GM12878 (cell line): ENCODE data around the gene RNF34. TPM values are rescaled to one million over a fixed set of nuclear protein-coding genes. Genes with fewer than 3 reads are reported as not detected.

Experiments
- ATAC-seq: fragments of 200-7000 bp; cut with Tn5 transposase; 3 replicates; pipeline ENCODE4 v1.9.1; 2020; ENCODE audit warnings: mild to moderate bottlenecking, moderate library complexity
- BruUV-seq: library from RNA; stranded (reverse); fragments of 400-500 nt; replicated peaks from 2 replicates; lab custom pipeline; 2021; lab: Mats Ljungman, UMichigan
- CTCF ChIA-PET: fragments of 300-600 bp; sonication (Branson Sonifier 250); formaldehyde crosslinking; extraction: SDS; loops from one replicate; lab custom pipeline; 2021; ENCODE audit warnings: inconsistent platforms; lab: Yijun Ruan, JAX
- POLR2A ChIA-PET: fragments of 350-600 bp; formaldehyde crosslinking; extraction: SDS; loops from one replicate; lab custom pipeline; 2021; ENCODE audit warnings: inconsistent platforms; lab: Charles Lee
- RAD21 ChIA-PET: fragments of 300-600 bp; sonication (Branson Sonifier 250); formaldehyde crosslinking; loops from one replicate; lab custom pipeline; 2023; ENCODE audit warnings: antibody characterized with exemption; ENCODE audit not compliant: unreplicated experiment; lab: Charles Lee
- SMC1A ChIA-PET: fragments of 300-600 bp; sonication (Branson Sonifier 250); formaldehyde crosslinking; loops from one replicate; lab custom pipeline; 2023; ENCODE audit not compliant: unreplicated experiment, uncharacterized antibody; lab: Charles Lee
- DNase-seq: peaks from one replicate; pipeline ENCODE4 v3.0.0-alpha.2; 2011; ENCODE audit warnings: low read depth, low spot score
- FAIRE-seq: peaks from 3 replicates; lab custom pipeline; 2011; peaks lifted over from hg19 to GRCh38; lab: Jason Lieb, UNC
- H2AFZ ChIP-seq: 2 replicates; pipeline ENCODE4 v1.6.0; 2011; ENCODE audit warnings: low read depth, low read length, control low read depth; ENCODE audit not compliant: control insufficient read depth
- H3K27ac ChIP-seq: 2 replicates; pipeline ENCODE4 v1.5.1; 2011; ENCODE audit warnings: control low read depth; ENCODE audit not compliant: control insufficient read depth, insufficient read depth
- H3K27me3 ChIP-seq, 2 experiments: replicated peaks in 1 of 2; 2 replicates each; pipeline versions ENCODE4 v1.6.0 to v1.6.1; 2011; ENCODE audit warnings: low read length in 1 of 2; ENCODE audit not compliant: control insufficient read depth in 2 of 2, insufficient read depth in 2 of 2
- H3K36me3 ChIP-seq, 2 experiments: 2 replicates each; pipeline ENCODE4 v1.5.1; 2011; ENCODE audit warnings: low read length in 1 of 2; ENCODE audit not compliant: control insufficient read depth in 2 of 2, insufficient read depth in 2 of 2
- H3K4me1 ChIP-seq: 2 replicates; pipeline ENCODE4 v1.6.1; 2011; ENCODE audit warnings: mild to moderate bottlenecking, low read length, moderate library complexity, mixed read lengths; ENCODE audit not compliant: control insufficient read depth, insufficient read depth
- H3K4me2 ChIP-seq: 2 replicates; pipeline ENCODE4 v1.6.0; 2011; ENCODE audit warnings: control low read depth; ENCODE audit not compliant: control insufficient read depth, insufficient read depth
- H3K4me3 ChIP-seq: fragments of 200-600 bp; sonication (generic); 2 replicates; pipeline ENCODE4 v1.5.1; 2016
- H3K79me2 ChIP-seq: 2 replicates; pipeline ENCODE4 v1.6.0; 2011; ENCODE audit warnings: low read length; ENCODE audit not compliant: control insufficient read depth, insufficient read depth
- H3K9ac ChIP-seq: 2 replicates; pipeline ENCODE4 v1.8.0; 2011; ENCODE audit warnings: low read length, control low read depth, mixed read lengths; ENCODE audit not compliant: control insufficient read depth, insufficient read depth
- H3K9me3 ChIP-seq: replicated peaks from 3 replicates; pipeline ENCODE4 v1.5.1; 2011; ENCODE audit warnings: mild to moderate bottlenecking, low read length; ENCODE audit not compliant: control insufficient read depth, insufficient read depth
- H4K20me1 ChIP-seq: 2 replicates; pipeline ENCODE4 v1.6.0; 2011; ENCODE audit not compliant: control insufficient read depth, insufficient read depth
- BHLHE40 ChIP-seq, 2 experiments: fragments of 450-650 bp in 1 of 2; IDR thresholded peaks; 2 replicates each; pipeline ENCODE4 v1.6.1; 2011 to 2017; ENCODE audit warnings: low read depth in 2 of 2, borderline replicate concordance in 1 of 2, improper control_type of control experiment in 1 of 2, low read length in 1 of 2, mild to moderate bottlenecking in 1 of 2
- CBX3 ChIP-seq: fragments of 200-600 bp; sonication (generic); IDR thresholded peaks from 2 replicates; pipeline ENCODE4 v1.6.1; 2016; ENCODE audit warnings: low read depth, borderline replicate concordance
- CREM ChIP-seq: IDR thresholded peaks from 2 replicates; pipeline ENCODE4 v1.6.1; 2014; ENCODE audit warnings: antibody characterized with exemption, low read depth
- EP300 ChIP-seq, 2 experiments: fragments of 150-350 bp in 1 of 2; IDR thresholded peaks; 2 replicates each; pipeline ENCODE4 v1.6.1; 2011 to 2012; ENCODE audit warnings: low read depth in 2 of 2, low read length in 2 of 2, borderline replicate concordance in 1 of 2, improper control_type of control experiment in 1 of 2, inconsistent platforms in 1 of 2; ENCODE audit not compliant: control insufficient read depth in 1 of 2
- EZH2 ChIP-seq: IDR thresholded peaks from 2 replicates; pipeline ENCODE4 v1.6.1; 2012; ENCODE audit warnings: low read depth, mild to moderate bottlenecking, control low read depth, inconsistent platforms, low read length, borderline replicate concordance; ENCODE audit not compliant: control insufficient read depth
- FOXM1 ChIP-seq: IDR thresholded peaks from 2 replicates; pipeline ENCODE4 v1.6.1; 2012; ENCODE audit warnings: low read depth, mild to moderate bottlenecking, inconsistent platforms, low read length, moderate library complexity
- GABPA ChIP-seq: IDR thresholded peaks from 2 replicates; pipeline ENCODE4 v1.6.1; 2014; ENCODE audit warnings: antibody characterized with exemption, low read depth, mild to moderate bottlenecking, inconsistent platforms
- MYC ChIP-seq: IDR thresholded peaks from 2 replicates; pipeline ENCODE4 v1.6.1; 2011; ENCODE audit warnings: mild to moderate bottlenecking, low read length, moderate library complexity, inconsistent platforms; ENCODE audit not compliant: insufficient read depth, insufficient replicate concordance, insufficient read length, severe bottlenecking
- NR2F1 ChIP-seq: fragments of 450-650 bp; conservative IDR thresholded peaks from 2 replicates; pipeline ENCODE4 v1.6.1; 2017; ENCODE audit warnings: mild to moderate bottlenecking
- POU2F2 ChIP-seq: IDR thresholded peaks from 3 replicates; pipeline ENCODE4 v1.6.1; 2011; ENCODE audit warnings: low read depth, mild to moderate bottlenecking, low read length, borderline replicate concordance
- RELA ChIP-seq: fragments of 450-650 bp; IDR thresholded peaks from 2 replicates; pipeline ENCODE4 v1.8.0; 2014; ENCODE audit warnings: borderline replicate concordance; ENCODE audit not compliant: partially characterized antibody
- SIN3A ChIP-seq: IDR thresholded peaks from 2 replicates; pipeline ENCODE4 v1.6.1; 2012; ENCODE audit warnings: low read depth, low read length, improper control_type of control experiment
- STAT3 ChIP-seq: IDR thresholded peaks from 2 replicates; pipeline ENCODE4 v1.6.1; 2011; ENCODE audit warnings: low read depth, low read length, improper control_type of control experiment
- ZNF24 ChIP-seq: fragments of 450-650 bp; IDR thresholded peaks from 2 replicates; pipeline ENCODE4 v1.6.1; 2017; ENCODE audit warnings: antibody characterized with exemption, mild to moderate bottlenecking
- WGBS: methylation state at CpG from one replicate; pipeline ENCODE4 v1.1.6; 2016; ENCODE audit warnings: low lambda C conversion rate; ENCODE audit not compliant: insufficient replicate concordance, insufficient coverage; ENCODE audit errors: missing lambda C conversion rate; 5-methylcytosine and 5-hydroxymethylcytosine counted together
- in situ Hi-C: fragments of 300-500 bp; cut with MboI; formaldehyde crosslinking; loops from 9 replicates; pipeline ENCODE4 v1.14.3; 2018; ENCODE audit warnings: mixed read lengths
- intact Hi-C: fragments of 100-400 bp; cut with micrococcal nuclease; formaldehyde crosslinking; loops from one replicate; pipeline ENCODE4 v1.14.2; 2022; ENCODE audit not compliant: unreplicated experiment
- polyA plus RNA-seq, 11 experiments: library from polyadenylated mRNA; depleted of rRNA in 4 of 11; unstranded in 6 of 11; stranded (reverse) in 5 of 11; fragments of >200 nt; fragmentation: Nextera tagmentation in 4 of 11; fragmentation: Illumina TruSeq in 1 of 11; extraction: Ambion mirVana in 4 of 11; extraction: Trizol in 1 of 11; gene quantifications; 1 replicate in 1 of 11; 2 replicates in 10 of 11; pipeline versions ENCODE4 v1.2.1 to v1.2.3, GENCODE V29; 2011 to 2016; ENCODE audit warnings: inconsistent platforms in 2 of 11, missing spikeins in 2 of 11, low read depth in 1 of 11
- total RNA-seq, 4 experiments: library from RNA; depleted of rRNA in 3 of 4; stranded (reverse); fragments of >200 nt in 3 of 4; fragmentation: Illumina TruSeq in 1 of 4; extraction: Trizol in 1 of 4; gene quantifications; 2 replicates each; pipeline versions ENCODE4 v1.2.1 to v1.2.3, GENCODE V29; 2013 to 2021
- TF ChIP-seq, protein P1 (sequence below): IDR thresholded peaks from 2 replicates; pipeline ENCODE4 v1.6.1; 2011; ENCODE audit warnings: mild to moderate bottlenecking, low read depth, low read length, moderate library complexity; ENCODE audit not compliant: insufficient replicate concordance
- TF ChIP-seq, protein P2 (sequence below): fragments of 150-350 bp; IDR thresholded peaks from 2 replicates; pipeline ENCODE4 v1.6.1; 2016; ENCODE audit warnings: low read depth, low read length
- TF ChIP-seq, protein P3 (sequence below): fragments of 450-650 bp; formaldehyde crosslinking; IDR thresholded peaks from 2 replicates; pipeline ENCODE4 v1.5.0; 2022; ENCODE audit warnings: mild to moderate bottlenecking, missing genetic modification characterization

RNF34 gene
- total and polyA plus RNA-seq, 10 of the 15 experiments (the other 5 are each of a cell fraction or from before 2014, with no cell fraction given) = 63.6 to 199 (median 115) TPM

DNA sequence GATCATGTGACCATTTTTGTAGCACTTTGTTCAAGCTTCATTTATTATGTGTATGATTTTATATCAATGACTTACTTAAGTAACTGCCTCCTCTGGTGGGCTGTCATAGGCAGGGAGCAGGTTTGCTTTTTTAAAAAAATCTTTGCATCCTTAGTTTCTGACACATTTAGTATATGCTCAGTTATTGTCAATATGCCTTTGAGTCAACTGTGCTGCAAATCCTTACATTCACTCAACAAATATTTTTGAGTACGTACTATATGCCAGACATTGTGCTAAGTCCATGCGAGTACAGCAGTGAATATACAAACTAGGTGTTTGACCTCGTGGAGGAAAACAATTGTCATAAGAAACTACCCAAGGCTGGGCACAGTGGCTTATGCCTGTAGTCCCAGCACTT is 43.3 kb upstream of the RNF34 start:
- peaks cover 7% of the 10 kb centered on the region for H3K79me2 ChIP-seq
- ATAC-seq (no peak), DNase-seq (no peak), FAIRE-seq (no peak)
- H4K20me1 ChIP-seq = no peaks in the 10 kb centered on the region
- ChIA-PET POLR2A (interaction anchor here (1.0 kb wide), 1 partner anchor 9 kb away, joined by 3 read pairs; no protein-coding TSS in a partner anchor), CTCF (no interaction called here), RAD21 (no interaction called here), SMC1A (interaction anchor here (0.6 to 0.8 kb wide), 2 partner anchors 51 to 1237 kb away, joined by 3 read pairs; no protein-coding TSS in a partner anchor)
- no peak overlapping the region for H3K27ac ChIP-seq
- no peak overlapping the region for H3K9ac ChIP-seq
- intact Hi-C loops = no loop called here
- in situ Hi-C loops = no loop called here
- H3K4me2 ChIP-seq = no peak overlapping the region
- 65% methylated on average over 3 of the region's 3 CpGs for WGBS
- H3K36me3 ChIP-seq = no peaks in the 10 kb centered on the region
- H3K4me1 ChIP-seq = no peaks in the 10 kb centered on the region
- no TSS peak for BruUV-seq
- no peaks in the 10 kb centered on the region for H3K27me3 ChIP-seq
- no peaks in the 10 kb centered on the region for H3K9me3 ChIP-seq
- H3K4me3 ChIP-seq = no peak overlapping the region
- no peak overlapping the region for H2AFZ ChIP-seq
- TF ChIP-seq MYC = no peak
- TF ChIP-seq BHLHE40 (IDR thresholded peaks at IDR 0.05; ENCODE audit: borderline replicate concordance in 1 of 2, low read depth in 2 of 2, low read length in 1 of 2) = no peak
- TF ChIP-seq SIN3A = no peak
- TF ChIP-seq, protein P1, sequence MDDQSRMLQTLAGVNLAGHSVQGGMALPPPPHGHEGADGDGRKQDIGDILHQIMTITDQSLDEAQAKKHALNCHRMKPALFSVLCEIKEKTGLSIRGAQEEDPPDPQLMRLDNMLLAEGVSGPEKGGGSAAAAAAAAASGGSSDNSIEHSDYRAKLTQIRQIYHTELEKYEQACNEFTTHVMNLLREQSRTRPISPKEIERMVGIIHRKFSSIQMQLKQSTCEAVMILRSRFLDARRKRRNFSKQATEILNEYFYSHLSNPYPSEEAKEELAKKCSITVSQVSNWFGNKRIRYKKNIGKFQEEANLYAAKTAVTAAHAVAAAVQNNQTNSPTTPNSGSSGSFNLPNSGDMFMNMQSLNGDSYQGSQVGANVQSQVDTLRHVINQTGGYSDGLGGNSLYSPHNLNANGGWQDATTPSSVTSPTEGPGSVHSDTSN = no peak
- TF ChIP-seq, protein P2, sequence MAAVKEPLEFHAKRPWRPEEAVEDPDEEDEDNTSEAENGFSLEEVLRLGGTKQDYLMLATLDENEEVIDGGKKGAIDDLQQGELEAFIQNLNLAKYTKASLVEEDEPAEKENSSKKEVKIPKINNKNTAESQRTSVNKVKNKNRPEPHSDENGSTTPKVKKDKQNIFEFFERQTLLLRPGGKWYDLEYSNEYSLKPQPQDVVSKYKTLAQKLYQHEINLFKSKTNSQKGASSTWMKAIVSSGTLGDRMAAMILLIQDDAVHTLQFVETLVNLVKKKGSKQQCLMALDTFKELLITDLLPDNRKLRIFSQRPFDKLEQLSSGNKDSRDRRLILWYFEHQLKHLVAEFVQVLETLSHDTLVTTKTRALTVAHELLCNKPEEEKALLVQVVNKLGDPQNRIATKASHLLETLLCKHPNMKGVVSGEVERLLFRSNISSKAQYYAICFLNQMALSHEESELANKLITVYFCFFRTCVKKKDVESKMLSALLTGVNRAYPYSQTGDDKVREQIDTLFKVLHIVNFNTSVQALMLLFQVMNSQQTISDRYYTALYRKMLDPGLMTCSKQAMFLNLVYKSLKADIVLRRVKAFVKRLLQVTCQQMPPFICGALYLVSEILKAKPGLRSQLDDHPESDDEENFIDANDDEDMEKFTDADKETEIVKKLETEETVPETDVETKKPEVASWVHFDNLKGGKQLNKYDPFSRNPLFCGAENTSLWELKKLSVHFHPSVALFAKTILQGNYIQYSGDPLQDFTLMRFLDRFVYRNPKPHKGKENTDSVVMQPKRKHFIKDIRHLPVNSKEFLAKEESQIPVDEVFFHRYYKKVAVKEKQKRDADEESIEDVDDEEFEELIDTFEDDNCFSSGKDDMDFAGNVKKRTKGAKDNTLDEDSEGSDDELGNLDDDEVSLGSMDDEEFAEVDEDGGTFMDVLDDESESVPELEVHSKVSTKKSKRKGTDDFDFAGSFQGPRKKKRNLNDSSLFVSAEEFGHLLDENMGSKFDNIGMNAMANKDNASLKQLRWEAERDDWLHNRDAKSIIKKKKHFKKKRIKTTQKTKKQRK = no peak
- TF ChIP-seq, protein P3, sequence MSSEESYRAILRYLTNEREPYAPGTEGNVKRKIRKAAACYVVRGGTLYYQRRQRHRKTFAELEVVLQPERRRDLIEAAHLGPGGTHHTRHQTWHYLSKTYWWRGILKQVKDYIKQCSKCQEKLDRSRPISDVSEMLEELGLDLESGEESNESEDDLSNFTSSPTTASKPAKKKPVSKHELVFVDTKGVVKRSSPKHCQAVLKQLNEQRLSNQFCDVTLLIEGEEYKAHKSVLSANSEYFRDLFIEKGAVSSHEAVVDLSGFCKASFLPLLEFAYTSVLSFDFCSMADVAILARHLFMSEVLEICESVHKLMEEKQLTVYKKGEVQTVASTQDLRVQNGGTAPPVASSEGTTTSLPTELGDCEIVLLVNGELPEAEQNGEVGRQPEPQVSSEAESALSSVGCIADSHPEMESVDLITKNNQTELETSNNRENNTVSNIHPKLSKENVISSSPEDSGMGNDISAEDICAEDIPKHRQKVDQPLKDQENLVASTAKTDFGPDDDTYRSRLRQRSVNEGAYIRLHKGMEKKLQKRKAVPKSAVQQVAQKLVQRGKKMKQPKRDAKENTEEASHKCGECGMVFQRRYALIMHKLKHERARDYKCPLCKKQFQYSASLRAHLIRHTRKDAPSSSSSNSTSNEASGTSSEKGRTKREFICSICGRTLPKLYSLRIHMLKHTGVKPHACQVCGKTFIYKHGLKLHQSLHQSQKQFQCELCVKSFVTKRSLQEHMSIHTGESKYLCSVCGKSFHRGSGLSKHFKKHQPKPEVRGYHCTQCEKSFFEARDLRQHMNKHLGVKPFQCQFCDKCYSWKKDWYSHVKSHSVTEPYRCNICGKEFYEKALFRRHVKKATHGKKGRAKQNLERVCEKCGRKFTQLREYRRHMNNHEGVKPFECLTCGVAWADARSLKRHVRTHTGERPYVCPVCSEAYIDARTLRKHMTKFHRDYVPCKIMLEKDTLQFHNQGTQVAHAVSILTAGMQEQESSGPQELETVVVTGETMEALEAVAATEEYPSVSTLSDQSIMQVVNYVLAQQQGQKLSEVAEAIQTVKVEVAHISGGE (CRISPR knock-in tag) = no peak
- TF ChIP-seq NR2F1 = no peak
- no peak for TF ChIP-seq STAT3
- TF ChIP-seq CREM = no peak
- no peak for TF ChIP-seq POU2F2
- no peak for TF ChIP-seq FOXM1
- TF ChIP-seq ZNF24 = no peak
- no peak for TF ChIP-seq EP300 (IDR thresholded peaks at IDR 0.05; ENCODE audit: borderline replicate concordance in 1 of 2, control insufficient read depth in 1 of 2, low read depth in 2 of 2, low read length in 2 of 2)
- TF ChIP-seq EZH2 = no peak
- TF ChIP-seq RELA = no peak
- no peak for TF ChIP-seq GABPA
- TF ChIP-seq CBX3 = no peak
